Endothelial cell of umbilical vein (primary cell): ENCODE data around the gene CEP43. TPM values are rescaled to one million over a fixed set of nuclear protein-coding genes. Genes with fewer than 3 reads are reported as not detected.

Experiments used
- BruUV-seq: library from RNA; stranded (reverse); fragments of 400-500 nt; replicated peaks from 2 replicates; lab custom pipeline; 2021; lab: Mats Ljungman, UMichigan
- CTCF ChIA-PET: fragments of 300-600, 350-600 bp; sonication (Branson Sonifier 250); formaldehyde crosslinking; loops from one replicate; lab custom pipeline; 2021; ENCODE audit warnings: antibody characterized with exemption, inconsistent platforms; lab: Charles Lee
- POLR2A ChIA-PET: fragments of 300-600, 350-600 bp; sonication (Branson Sonifier 250); formaldehyde crosslinking; loops from one replicate; lab custom pipeline; 2021; ENCODE audit warnings: antibody characterized with exemption, inconsistent platforms; lab: Charles Lee
- DNase-seq: peaks from one replicate; pipeline ENCODE4 v3.0.0-alpha.2; 2011; ENCODE audit warnings: low read depth, low spot score
- FAIRE-seq: peaks from 2 replicates; lab custom pipeline; 2011; peaks lifted over from hg19 to GRCh38; lab: Jason Lieb, UNC
- H2AFZ ChIP-seq: 2 replicates; pipeline ENCODE4 v1.6.0; 2012; ENCODE audit warnings: low read depth, low read length, control low read depth, inconsistent platforms
- H3K27ac ChIP-seq: 2 replicates; pipeline ENCODE4 v1.5.1; 2011; ENCODE audit warnings: low read depth, mild to moderate bottlenecking, control low read depth, low read length, moderate library complexity; ENCODE audit not compliant: insufficient read depth
- H3K27me3 ChIP-seq, 2 experiments: 2 replicates each; pipeline versions ENCODE4 v1.6.0 to v1.6.1; 2011; ENCODE audit warnings: low read length in 2 of 2, mixed read lengths in 1 of 2; ENCODE audit not compliant: control insufficient read depth in 2 of 2, insufficient read depth in 2 of 2
- H3K36me3 ChIP-seq, 2 experiments: 2 replicates in 1 of 2; 3 replicates in 1 of 2; pipeline ENCODE4 v1.5.1; 2011; ENCODE audit warnings: low read length in 2 of 2, mild to moderate bottlenecking in 1 of 2, moderate library complexity in 1 of 2; ENCODE audit not compliant: control insufficient read depth in 2 of 2, insufficient read depth in 2 of 2; ENCODE audit errors: extremely low read depth in 1 of 2
- H3K4me1 ChIP-seq: 3 replicates; pipeline ENCODE4 v1.5.1; 2011; ENCODE audit warnings: mild to moderate bottlenecking, low read length; ENCODE audit not compliant: control insufficient read depth, insufficient read depth; ENCODE audit errors: extremely low read depth
- H3K4me2 ChIP-seq: 2 replicates; pipeline ENCODE4 v1.6.1; 2011; ENCODE audit warnings: low read length, control low read depth, mixed read lengths; ENCODE audit not compliant: insufficient read depth
- H3K4me3 ChIP-seq, 3 experiments: fragments of 200-600 bp in 1 of 3; sonication (generic), shearing (Covaris generic) in 1 of 3; replicated peaks in 1 of 3; 2 replicates each; pipeline ENCODE4 v1.5.1; 2011 to 2016; ENCODE audit warnings: control low read depth in 3 of 3, low read length in 3 of 3, mild to moderate bottlenecking in 2 of 3, inconsistent platforms in 1 of 3, low read depth in 1 of 3, moderate library complexity in 1 of 3; ENCODE audit not compliant: insufficient read depth in 1 of 3
- H3K79me2 ChIP-seq: 2 replicates; pipeline ENCODE4 v1.6.0; 2012; ENCODE audit warnings: low read length, inconsistent platforms; ENCODE audit not compliant: control insufficient read depth, insufficient read depth
- H3K9ac ChIP-seq: replicated peaks from 2 replicates; pipeline ENCODE3; 2011; ENCODE audit warnings: low read length, control low read depth; ENCODE audit not compliant: insufficient read depth; ENCODE audit errors: extremely low read depth
- H3K9me1 ChIP-seq: replicated peaks from 3 replicates; pipeline ENCODE4 v1.6.0; 2011; ENCODE audit warnings: mild to moderate bottlenecking, low read length; ENCODE audit not compliant: control insufficient read depth, insufficient read depth; ENCODE audit errors: extremely low read depth
- H3K9me3 ChIP-seq: replicated peaks from 2 replicates; pipeline ENCODE4 v1.5.1; 2012; ENCODE audit warnings: low read length, inconsistent platforms; ENCODE audit not compliant: control insufficient read depth, insufficient read depth
- H4K20me1 ChIP-seq: replicated peaks from 2 replicates; pipeline ENCODE3; 2011; ENCODE audit warnings: mild to moderate bottlenecking, low read length; ENCODE audit not compliant: control insufficient read depth, insufficient read depth; ENCODE audit errors: extremely low read depth
- CTCF ChIP-seq, 2 donors: IDR thresholded peaks; 1 replicate in 1 of 2; 2 replicates in 1 of 2; pipeline ENCODE4 v1.5.1; 2011; ENCODE audit warnings: low read length in 2 of 2, mild to moderate bottlenecking in 2 of 2, moderate library complexity in 2 of 2, control low read depth in 1 of 2, inconsistent platforms in 1 of 2, low read depth in 1 of 2; ENCODE audit not compliant: insufficient read depth in 1 of 2; ENCODE audit errors: extremely low read depth in 1 of 2
- EZH2 ChIP-seq: IDR thresholded peaks from 2 replicates; pipeline ENCODE4 v1.6.1; 2012; ENCODE audit warnings: borderline replicate concordance, low read depth, mild to moderate bottlenecking, moderate library complexity, low read length, inconsistent platforms; ENCODE audit not compliant: severe bottlenecking
- FOS ChIP-seq: IDR thresholded peaks from 2 replicates; pipeline ENCODE4 v1.6.1; 2011; ENCODE audit warnings: mild to moderate bottlenecking, low read length, moderate library complexity, borderline replicate concordance; ENCODE audit not compliant: insufficient read depth
- GATA2 ChIP-seq: IDR thresholded peaks from 2 replicates; pipeline ENCODE4 v1.7.0; 2011; ENCODE audit warnings: low read depth, mild to moderate bottlenecking, moderate library complexity, mixed read lengths, low read length; ENCODE audit not compliant: insufficient read length, insufficient read depth
- MAX ChIP-seq: IDR thresholded peaks from 2 replicates; pipeline ENCODE4 v1.6.1; 2011; ENCODE audit not compliant: insufficient read depth, insufficient read length
- MYC ChIP-seq: IDR thresholded peaks from one replicate; pipeline ENCODE4 v1.6.1; 2011; ENCODE audit warnings: mild to moderate bottlenecking, low read depth, low read length
- POLR2A ChIP-seq: IDR thresholded peaks from 2 replicates; pipeline ENCODE4 v1.6.1; 2012; ENCODE audit warnings: low read depth, mild to moderate bottlenecking, control low read depth, low read length
- POLR2AphosphoS5 ChIP-seq: IDR thresholded peaks from 2 replicates; pipeline ENCODE4 v1.6.1; 2012; ENCODE audit warnings: low read depth, mild to moderate bottlenecking, control low read depth, low read length, moderate library complexity; ENCODE audit not compliant: insufficient read depth
- dilution Hi-C: fragments of 300-500 bp; cut with MboI; formaldehyde crosslinking; loops from one replicate; pipeline ENCODE4 v1.15.0; 2019; ENCODE audit warnings: low sequenced_read_pairs; ENCODE audit not compliant: extremely low pct_ligation_motif_present
- intact Hi-C: fragments of 100-400 bp; cut with micrococcal nuclease; formaldehyde crosslinking; loops from one replicate; pipeline ENCODE4 v1.10.0; 2022
- polyA plus RNA-seq, 4 experiments: library from polyadenylated mRNA; depleted of rRNA in 3 of 4; stranded (reverse) in 3 of 4; unstranded in 1 of 4; fragments of >200 nt; gene quantifications; 2 replicates each; pipeline versions ENCODE4 v1.2.1 to v1.2.3, GENCODE V29; 2011 to 2012; ENCODE audit warnings: missing spikeins in 1 of 4
- total RNA-seq: library from RNA; stranded (reverse); gene quantifications from 2 replicates; pipeline ENCODE4 v1.2.3, GENCODE V29; 2021

Gene CEP43
- total and polyA plus RNA-seq, 2 donors (not counting 3 experiments of a cell fraction or from before 2014, with no cell fraction given) = 6.5 to 22.5 TPM

GRCh38 chr6:166957805-166958076 is 41.5 kb upstream of the CEP43 start:
- ChIA-PET POLR2A (no interaction called here), CTCF (no interaction called here)
- H3K9ac ChIP-seq = no peak overlapping the region
- H3K27me3 ChIP-seq = no peaks in the 10 kb centered on the region
- FAIRE-seq (no peak), DNase-seq (no peak)
- intact Hi-C loops = loop anchor here (10.0 kb wide), 2 partner anchors 553 to 683 kb away; no protein-coding TSS in a partner anchor
- H3K9me3 ChIP-seq = no peaks in the 10 kb centered on the region
- H3K79me2 ChIP-seq = no peaks in the 10 kb centered on the region
- no peak overlapping the region for H3K4me3 ChIP-seq
- H2AFZ ChIP-seq = no peak overlapping the region
- TF ChIP-seq CTCF (IDR thresholded peaks at IDR 0.05; ENCODE audit: extremely low read depth in 1 of 2, insufficient read depth in 1 of 2, low read depth in 1 of 2, low read length in 2 of 2) (no peak), POLR2AphosphoS5 (no peak), GATA2 (no peak), EZH2 (no peak), FOS (no peak), MYC (no peak), POLR2A (no peak), MAX (no peak)
- peaks cover 21% of the 10 kb centered on the region for H3K4me1 ChIP-seq
- no peak overlapping the region for H3K4me2 ChIP-seq
- dilution Hi-C loops = no loop called here
- no peaks in the 10 kb centered on the region for H3K36me3 ChIP-seq
- no TSS peak for BruUV-seq
- no peaks in the 10 kb centered on the region for H3K9me1 ChIP-seq
- H3K27ac ChIP-seq = no peak overlapping the region
- H4K20me1 ChIP-seq = no peaks in the 10 kb centered on the region
